ENCODE data around the gene CXADR.
"Not testable (repeated sequence)": the region's sequence is repeated elsewhere in the genome, so short reads cannot be mapped to it uniquely, and the experiment has no call there.

CXADR gene

DNA sequence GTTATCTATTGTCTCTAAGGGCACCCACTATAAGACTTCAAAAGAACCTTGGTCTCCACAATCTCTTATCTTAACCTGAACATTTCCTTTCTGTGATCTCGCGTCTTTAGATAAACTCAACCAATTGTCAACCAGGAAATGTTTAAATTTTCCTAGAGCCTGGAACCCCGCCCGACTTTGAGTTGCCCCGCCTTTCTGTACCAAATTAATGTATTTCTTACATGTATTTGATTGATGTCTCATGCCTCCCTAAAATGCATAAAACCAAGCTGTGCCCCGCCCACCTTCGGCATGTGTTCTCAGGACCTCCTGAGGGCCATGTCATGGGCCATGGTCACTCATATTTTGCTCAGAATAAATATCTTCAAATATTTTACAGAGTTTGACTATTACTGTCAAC is 5.9 kb upstream of the CXADR start:
- DNase-seq, result no peak

DNA sequence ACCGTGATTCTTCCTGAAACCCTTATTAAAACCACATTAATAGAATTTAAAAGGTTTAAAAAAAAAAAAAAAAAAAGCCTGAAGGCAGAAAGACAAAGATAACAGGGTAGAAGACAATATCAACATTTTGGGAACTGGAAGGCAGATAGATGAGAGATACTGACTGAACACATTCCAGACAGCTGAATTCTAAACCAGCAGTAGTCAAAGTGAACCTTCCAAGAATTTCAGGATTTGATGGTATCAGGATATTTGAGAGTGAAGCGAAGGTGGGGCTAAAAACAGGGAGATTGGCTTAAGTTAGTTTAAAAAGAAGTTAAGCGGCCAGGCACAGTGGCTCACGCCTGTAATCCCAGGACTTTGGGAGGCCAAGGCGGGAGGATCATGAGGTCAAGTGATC is 5.3 kb upstream of the CXADR start:
- DNase-seq, result no peak

DNA sequence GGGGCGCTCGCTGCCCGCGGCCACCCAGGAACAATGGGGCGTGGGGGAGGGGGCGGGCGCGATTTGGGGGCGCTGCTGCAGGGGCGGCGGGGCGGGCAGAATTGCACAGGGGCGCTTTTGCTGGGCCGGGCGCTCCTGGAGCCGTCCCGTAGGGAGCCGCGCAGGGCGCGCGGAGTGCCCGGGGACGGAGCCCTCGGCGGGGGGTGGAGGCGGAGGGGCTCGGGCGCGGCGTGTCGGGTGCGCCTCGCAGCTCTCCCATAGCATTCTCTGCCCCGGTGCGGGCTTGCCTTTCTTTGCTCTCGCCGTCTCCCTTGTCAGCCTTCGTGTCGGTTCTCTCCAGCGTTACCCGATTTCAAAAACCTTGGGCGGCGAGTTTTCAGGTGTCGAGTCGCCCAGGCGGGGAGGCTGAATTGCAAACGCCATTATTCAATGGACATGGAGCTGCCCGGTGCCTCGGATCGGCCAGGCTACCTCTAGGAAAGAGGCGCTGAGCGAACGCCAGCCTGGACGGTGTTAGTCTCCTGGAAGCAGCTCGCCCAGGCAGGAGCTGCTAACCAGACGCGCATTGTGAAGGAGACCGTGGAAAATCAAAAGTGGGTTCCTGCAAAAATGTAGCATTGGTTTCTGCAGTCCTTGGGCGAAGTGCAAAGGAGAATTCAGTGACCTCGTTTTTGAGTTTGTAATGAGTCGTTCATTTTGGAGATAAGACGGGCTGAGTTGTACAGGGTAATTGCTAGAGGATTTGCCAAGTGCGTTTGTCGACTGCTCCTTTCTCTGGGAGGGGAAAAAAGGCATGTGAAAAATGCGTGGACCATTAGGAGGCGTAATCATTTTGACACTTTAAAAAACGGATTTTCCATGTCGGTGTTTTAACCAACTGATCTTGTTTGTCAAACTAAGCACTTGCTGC is 626 bp downstream of the CXADR start:
- no peak for DNase-seq

DNA sequence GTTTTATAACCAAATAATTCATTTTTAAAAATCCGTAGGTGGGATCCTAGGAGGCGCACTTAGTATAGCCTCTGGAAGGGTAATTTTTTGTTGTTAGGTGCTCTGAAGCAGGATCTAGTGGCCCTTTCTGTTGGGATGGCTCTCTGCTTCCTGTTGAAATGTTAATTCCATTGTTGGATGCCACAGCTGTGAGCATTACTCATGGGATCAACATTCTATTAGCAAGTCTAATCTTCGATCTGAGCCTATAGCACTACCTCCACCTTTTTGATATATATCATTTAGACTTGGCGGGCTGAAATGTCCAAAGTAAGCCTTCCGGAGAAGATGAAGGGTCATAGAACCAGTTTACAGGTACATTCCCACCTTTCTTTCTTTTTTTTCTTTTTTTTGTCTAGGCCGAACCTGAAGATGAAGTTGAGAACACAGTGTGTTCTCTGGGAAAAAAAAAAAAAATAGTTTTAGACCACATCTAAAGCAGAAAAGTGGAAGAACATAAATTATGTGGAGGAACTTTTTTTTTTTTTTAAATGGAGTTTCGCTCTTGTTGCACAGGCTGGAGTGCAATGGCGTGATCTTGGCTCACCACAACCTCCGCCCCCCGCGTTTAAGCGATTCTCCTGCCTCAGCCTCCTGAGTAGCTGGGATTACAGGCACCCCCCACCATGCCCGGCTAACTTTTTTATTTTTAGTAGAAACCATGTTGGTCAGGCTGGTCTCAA is 1.4 kb downstream of the CXADR start:
- DNase-seq, result no peak

DNA sequence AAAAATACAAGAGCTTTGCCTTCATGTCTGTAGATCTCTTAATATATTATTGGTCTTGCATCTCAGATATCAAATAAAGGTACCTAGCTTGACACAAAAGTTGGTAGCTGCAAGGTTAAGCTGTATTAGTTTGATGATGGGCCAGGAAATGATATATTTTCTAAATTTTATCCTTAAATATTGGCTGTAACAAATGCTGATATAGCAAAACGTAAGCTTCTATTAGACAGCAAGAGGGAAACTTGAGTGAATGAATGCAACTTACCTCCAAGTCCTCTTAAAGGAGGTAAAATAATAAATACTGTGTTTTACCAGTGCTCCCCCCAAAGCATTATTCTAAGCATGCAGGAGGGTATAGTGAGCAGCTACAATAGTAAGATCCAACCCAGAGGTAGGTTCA is 4.2 kb downstream of the CXADR start:
- not testable (repeated sequence) for DNase-seq

DNA sequence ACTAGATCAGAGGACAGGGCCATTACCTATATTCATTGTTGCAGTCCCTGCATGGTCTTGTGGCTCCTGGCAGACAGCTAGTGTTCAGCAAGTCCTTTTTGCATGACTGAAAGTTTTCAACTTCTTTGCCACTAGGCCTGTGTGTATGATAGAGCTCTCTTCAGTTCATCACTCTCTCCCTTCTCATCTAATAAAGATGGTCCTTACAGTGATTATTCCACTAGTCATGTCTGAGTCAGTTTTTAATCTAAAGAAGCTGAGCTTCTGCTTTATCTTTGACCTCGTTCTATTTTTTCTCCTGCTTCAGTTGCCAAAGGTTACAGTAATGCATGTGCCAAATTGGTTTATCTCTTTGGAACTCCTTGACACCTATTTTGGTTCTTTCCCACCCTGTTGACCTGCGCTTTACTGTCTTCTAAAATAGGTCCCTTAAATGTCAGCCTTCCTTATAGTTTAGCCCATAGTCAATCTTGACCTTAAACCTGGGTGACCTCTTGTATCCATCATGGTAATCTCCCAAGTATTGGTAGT is 6.4 kb downstream of the CXADR start:
- no peak for DNase-seq

DNA sequence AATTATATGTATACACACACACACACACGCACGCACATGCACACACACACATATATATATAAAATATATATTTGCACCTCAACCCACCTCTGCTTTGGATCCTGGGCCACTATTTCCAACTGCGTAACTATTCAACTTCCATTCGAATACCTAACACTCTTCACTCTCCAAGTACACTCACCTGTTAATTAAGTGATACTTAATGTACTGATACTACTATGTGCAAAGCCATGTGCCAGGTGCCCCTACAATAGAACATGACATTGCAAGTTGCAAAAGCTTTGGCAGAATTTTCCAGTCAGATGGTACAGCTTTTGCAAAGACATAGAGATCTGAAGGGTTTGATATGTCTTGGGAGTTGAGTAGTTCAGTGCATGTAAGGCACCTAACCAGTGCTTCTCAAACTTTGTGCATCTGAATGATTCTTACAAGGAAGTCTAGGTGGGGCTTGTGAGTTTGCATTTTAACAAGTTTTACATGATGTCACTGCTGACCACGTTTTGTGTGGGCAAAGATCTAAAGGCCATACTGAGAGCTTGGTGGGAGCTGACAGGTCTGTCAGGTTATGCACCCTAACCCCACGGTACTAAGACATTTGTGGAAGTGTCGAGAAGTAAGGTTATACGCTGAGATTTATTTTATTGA is 7.2 kb downstream of the CXADR start:
- DNase-seq, result no peak

DNA sequence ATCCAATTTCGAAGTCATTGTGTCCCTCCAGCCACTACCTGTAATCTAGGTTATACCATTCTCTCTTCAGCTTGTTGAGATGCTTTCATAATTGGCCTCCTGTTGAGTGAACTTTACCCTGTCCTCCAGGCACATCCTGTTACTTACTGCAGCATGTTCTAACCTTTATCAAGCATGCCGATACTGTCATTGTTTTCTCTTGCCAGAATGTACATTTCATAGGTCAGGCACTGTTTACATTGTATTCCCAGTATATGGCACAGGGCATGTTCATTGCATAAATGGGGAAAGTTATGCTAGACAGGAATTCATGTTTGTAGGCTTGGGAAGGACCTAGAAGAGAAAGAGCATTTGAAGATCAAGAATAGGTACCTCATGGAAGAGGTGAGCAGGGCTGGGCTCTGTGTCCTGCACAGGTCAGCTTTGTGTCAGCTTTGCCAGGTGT is 10.2 kb downstream of the CXADR start:
- DNase-seq, result no peak

DNA sequence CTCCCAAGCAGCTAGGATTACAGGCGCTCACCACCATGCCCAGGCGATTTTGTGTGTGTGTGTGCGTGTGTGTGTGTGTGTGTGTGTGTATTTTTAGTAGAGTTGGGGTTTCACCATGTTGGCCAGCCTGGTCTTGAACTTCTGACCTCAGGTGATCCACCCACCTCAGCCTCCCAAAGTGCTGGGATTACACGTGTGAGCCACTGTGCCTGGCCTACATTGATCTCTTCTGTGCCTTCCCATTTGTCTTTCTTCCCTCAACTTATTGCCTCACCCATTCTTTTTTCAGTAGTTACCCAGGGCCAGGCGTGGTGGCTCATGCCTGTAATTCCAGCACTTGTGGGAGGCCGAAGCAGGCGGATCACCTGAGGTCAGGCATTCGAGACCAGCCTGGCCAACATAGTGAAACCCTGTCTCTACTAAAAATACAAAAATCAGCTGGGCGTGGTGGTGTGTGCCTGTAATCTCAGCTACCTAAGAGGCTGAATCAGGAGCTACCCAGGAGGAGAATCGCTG is 11.2 kb downstream of the CXADR start:
- not testable (repeated sequence) for DNase-seq

DNA sequence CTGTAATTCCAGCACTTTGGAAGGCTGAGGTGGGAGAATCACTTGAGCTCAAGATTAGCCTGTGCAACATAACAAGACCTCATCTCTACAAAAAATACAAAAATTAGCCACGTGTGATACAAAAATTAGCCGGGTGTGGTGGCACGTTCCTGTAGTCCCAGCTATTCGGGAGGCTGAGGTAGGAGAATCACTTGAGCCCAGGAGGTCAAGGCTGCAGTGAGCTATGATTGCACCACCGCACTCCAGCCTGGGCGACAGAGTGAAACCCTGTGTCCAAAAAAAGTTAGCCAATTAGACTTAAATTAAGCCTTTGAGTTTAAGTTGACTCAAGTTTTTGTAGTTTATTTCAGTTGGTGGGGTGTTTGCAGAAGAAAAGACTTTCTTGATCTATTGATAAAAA is 11.8 kb downstream of the CXADR start:
- no peak for DNase-seq

DNA sequence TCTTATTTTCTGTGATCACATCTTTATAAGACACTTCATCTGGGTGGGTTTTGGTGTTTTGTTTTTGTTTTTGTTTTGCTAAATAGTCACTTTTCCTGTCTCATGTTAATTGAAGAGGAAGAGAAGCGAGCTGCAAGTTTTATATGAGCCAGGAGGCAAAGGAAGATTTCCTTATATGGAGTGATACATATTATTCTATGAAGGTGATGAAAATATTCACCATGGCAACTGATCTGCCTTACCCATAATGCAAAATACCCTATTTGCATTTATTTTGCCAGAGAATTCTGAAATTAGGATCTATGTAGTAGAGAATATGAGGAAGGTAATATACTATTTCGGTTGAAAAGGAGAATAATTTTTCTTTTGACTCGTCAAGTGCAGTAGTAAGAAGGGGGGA is 13.9 kb downstream of the CXADR start:
- no peak for DNase-seq

DNA sequence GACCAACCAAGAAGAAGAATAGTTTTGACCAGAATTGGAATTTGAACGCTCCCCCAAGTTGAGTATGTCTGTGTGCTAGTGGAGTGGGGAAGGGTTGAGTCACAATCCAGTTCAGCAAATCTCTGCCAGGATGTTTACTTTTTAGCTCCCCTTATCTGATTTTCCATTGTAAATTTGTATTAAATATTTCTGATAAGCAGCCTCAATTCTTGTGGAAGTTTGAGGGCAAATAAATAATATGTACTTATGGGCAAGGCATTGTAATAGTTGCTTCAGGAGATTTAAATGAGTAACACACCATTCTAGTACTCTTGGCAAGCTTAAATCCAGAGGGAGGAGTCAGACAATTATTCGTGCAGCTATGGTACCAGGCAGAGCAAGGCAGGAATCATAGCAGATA is 14.4 kb downstream of the CXADR start:
- DNase-seq, result no peak

DNA sequence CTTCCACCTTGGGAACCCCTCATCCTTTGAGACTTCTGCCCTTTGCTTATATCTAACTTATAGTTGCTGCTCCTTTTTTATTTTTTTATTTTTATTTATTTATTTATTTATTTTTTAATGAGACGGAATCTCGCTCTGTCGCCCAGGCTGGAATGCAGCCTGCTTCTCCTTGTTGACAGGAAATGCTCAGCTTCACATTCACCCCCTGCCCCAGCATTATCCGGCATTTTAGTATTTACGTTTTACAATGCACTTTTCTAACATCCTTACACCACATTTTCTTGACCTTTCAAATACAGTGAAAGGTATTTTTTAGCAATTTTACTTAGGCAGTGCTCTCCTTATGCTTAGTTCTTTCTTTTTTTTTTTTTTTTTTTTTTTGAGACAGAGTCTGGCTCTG is 14.9 kb downstream of the CXADR start:
- DNase-seq, result no peak

DNA sequence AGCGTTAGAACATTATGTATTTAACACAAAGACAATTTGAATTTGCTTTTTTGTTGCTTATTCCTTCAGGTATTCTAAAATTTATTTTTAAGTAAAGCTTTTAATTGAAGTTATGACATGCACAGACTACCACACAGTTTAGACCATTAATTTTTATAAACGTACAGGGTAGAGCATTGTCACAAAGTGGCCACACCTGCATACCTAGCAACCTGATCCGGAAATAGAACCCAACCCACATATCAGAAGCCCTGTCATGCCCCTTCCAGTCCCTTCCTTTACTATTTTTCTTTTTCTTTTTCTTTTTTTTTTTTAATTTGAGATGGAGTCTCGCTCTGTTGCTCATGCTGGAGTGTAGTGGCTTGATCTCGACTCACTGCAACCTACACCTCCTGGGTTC is 16.8 kb downstream of the CXADR start:
- DNase-seq, result no peak

DNA sequence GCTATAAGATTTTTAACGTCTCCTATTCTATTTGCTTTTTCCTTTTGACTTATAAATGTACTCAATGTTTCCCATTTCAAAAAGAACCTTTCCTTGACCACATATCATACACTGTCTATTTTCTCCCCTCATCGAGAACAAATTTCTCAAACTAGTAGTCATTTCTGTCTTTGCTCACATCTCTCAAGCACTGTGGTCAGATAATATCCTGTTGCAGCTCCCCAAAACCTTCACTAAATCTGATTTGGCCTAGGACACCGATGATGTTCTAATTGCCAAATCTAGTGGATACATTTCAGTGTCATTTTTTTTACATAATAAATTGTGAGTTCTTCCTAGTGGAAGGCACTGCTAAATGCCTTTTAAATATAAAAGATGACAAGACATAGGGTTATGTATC is 19.4 kb downstream of the CXADR start:
- no peak for DNase-seq

DNA sequence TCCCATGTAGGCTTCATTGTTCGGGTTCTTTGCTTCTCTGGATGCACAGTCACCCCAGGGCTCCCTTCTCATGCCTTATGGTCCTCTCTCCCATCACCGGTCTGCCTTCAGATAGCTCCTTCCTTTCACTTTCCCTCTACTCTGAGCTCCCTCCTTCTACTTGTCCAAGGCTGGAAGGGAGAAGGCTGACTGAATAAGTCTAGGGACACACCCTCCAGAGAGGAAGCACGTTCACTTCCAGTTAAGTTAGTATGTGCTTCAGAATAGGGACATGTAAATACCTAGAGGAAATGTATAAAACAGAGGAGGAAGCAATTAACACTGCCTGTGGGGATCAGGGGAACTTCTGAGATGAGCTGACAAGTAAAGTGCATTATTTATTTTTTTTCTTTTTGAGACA is 23.5 kb downstream of the CXADR start:
- DNase-seq, result no peak

DNA sequence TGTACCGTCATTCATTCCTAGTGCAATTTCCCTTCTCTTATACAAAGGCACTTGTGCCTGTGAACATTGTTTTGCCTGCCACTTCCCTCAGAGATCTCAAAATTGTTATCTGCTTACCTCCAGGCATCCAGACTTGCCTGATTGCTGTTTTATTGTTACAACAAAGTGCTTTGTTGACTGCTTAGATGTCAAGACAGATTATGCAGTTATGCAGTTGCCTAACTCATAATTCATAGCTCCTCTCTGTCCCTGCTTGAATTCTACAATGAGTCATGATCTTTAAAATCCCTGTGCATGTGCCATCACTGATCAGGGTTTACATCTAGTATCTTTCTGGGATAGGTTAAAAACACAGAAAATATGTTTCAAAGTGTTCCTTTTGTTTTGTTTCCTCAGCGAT is 24.5 kb downstream of the CXADR start:
- no peak for DNase-seq

DNA sequence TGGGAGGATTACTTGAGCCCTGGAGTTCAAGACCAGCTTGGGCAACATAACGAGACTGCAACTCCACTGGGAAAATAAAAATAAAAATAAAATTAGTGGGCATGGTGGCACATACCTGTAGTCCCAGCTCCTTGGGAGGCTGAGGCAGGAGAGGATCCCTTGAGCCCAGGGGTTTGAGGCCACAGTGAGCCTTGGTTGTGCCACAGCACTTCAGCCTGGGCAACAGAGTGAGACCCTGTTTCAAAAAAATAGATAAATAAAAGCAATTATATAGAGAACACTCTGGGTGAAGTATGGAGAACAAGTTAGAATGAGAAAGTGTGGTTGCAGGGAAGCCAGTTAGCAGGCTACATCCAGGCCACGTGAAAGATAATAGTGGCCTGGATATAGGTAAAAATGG is 25.7 kb downstream of the CXADR start:
- DNase-seq, result no peak

DNA sequence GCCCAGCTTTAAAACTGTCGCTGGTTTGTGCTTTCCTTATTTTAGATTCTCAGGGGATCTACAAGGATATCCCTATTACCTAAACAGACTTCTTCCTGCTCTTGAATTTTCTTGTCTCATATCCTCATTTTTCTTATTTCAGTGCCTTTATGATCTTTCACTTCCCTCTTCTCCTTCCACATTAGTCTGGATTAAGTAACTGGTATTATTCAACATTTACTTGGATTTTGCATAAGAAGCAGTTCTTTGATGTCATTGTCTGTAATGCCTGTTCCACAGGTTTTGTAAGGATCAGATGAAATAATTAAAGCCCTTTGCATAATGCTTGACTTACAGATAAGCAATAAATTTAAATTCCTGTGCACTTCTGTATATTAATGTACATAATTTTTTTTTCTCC is 26.5 kb downstream of the CXADR start:
- no peak for DNase-seq

DNA sequence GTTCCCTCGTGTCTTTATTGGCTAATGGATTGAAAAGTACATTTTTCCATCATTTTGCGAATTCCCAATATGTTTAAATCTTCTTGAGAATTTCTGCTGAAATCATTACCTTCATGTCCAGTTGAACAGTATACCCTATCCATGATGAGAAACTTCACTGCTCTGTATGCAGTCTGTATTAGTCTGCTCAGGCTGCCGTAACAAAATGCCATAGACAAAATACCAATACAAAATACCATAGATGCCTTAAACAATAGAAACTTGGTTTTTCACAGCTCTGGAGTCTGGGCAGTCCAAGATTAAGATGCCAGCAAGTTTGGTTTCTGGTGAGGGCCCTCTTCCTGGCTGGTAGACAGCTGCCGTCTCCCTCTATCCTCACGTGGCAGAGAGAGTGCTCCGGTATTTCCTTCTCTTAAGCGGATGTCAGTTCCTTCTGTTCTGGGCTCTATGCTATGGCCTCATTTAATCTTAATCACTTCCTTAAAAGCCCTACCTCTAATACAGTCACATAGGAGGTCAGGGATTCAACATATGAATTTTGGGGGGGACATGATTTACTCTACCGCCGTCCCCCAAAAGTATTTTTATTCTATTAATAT is 27.0 kb downstream of the CXADR start:
- DNase-seq, result no peak

DNA sequence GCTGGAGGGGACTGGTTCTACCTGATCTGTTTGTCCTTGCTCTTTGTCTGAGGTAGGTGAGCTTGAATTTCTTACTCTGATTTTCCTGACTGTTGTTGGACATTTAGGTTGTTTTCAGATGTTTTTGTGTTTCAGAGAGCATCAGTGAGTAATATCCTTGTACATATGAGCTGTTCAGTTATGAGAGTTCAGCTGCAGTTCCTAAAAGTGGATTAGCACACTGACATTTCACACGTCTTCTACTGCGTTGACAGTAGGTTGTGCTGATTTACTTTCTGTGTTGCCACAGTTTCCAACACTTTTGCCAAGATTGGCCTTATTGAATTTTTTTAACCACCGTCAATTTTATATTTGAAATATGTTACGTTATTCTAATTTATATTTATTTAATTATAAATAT is 27.7 kb downstream of the CXADR start:
- no peak for DNase-seq

DNA sequence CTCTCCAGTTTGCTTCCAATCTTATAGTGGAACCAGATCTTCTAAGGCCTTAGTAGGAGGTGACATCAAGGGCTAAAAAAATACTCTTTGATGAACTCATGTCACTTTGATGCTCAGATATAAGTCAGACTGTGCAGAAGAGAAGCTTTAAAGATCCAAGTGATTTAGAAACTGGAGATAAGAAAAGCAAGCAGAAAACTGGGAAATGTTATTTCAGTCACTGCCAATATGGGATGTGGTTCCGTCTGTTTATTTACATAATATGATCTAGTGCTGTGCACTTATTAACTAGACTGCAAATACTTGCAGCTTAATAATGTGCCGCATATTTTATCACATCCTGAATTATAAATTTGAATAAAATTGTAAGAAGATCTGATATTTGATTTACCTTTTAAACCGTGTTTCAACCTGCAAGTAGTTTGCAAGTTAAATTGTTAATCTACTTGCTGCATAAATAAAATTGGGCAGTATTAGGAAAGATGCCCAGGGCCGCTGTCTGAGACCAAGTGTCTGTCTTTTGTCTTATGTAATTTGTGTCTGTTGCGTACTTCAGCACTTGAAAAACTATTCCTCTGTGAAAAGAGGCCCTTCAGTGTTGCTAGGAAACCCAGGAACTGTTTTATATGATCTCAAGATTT is 29.6 kb downstream of the CXADR start:
- no peak for DNase-seq
